Liver (tissue), 3 donors: ENCODE results near the gene RBKS.
"Not testable (repeated sequence)": the region's sequence is repeated elsewhere in the genome, so short reads cannot be mapped to it uniquely, and the experiment has no call there.

Source experiments
- YY1 ChIP-seq: IDR thresholded peaks from 2 replicates; pipeline ENCODE4 v1.6.1; 2016; ENCODE audit warnings: antibody characterized with exemption, mild to moderate bottlenecking
- TF ChIP-seq, protein P1 (sequence below): IDR thresholded peaks from 2 replicates; pipeline ENCODE4 v1.6.1; 2016; ENCODE audit warnings: antibody characterized with exemption
- TF ChIP-seq, protein P2 (sequence below): IDR thresholded peaks from 2 replicates; pipeline ENCODE4 v1.6.1; 2016; ENCODE audit warnings: antibody characterized with exemption
- TF ChIP-seq, protein P3 (sequence below): IDR thresholded peaks from 2 replicates; pipeline ENCODE4 v1.6.1; 2016; ENCODE audit warnings: antibody characterized with exemption
- TF ChIP-seq, protein P4 (sequence below): fragments of 150-350 bp; IDR thresholded peaks from 2 replicates; pipeline ENCODE4 v1.5.1; 2017; ENCODE audit warnings: improper control_type of control experiment, low read depth, low read length; ENCODE audit not compliant: missing input control
- donor health status: healthy.
- donor health status: healthy.

DNA sequence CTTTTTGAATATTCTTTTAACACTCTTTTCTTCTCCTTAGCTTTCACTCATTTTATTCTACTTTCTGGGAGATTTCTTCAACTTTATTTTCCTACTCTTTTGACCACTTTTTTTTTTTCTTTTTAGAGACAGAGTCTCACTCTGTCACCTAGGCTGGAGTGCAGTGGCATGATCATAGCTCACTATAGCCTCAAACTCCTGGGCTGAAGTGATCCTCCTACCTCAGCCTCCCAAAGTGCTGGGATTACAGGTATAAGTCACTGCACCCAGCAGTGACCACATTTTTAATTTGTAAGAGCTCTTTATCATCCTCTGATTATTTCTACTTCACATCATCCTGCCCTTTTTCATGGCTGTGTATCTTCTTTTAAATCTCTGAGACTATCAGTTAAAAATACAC is 144.7 kb downstream of the RBKS start:
- TF ChIP-seq, protein P1, sequence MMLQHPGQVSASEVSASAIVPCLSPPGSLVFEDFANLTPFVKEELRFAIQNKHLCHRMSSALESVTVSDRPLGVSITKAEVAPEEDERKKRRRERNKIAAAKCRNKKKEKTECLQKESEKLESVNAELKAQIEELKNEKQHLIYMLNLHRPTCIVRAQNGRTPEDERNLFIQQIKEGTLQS: not testable (repeated sequence)
- TF ChIP-seq, protein P2, sequence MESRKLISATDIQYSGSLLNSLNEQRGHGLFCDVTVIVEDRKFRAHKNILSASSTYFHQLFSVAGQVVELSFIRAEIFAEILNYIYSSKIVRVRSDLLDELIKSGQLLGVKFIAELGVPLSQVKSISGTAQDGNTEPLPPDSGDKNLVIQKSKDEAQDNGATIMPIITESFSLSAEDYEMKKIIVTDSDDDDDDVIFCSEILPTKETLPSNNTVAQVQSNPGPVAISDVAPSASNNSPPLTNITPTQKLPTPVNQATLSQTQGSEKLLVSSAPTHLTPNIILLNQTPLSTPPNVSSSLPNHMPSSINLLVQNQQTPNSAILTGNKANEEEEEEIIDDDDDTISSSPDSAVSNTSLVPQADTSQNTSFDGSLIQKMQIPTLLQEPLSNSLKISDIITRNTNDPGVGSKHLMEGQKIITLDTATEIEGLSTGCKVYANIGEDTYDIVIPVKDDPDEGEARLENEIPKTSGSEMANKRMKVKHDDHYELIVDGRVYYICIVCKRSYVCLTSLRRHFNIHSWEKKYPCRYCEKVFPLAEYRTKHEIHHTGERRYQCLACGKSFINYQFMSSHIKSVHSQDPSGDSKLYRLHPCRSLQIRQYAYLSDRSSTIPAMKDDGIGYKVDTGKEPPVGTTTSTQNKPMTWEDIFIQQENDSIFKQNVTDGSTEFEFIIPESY: not testable (repeated sequence)
- TF ChIP-seq, protein P3, sequence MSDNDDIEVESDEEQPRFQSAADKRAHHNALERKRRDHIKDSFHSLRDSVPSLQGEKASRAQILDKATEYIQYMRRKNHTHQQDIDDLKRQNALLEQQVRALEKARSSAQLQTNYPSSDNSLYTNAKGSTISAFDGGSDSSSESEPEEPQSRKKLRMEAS: not testable (repeated sequence)
- not testable (repeated sequence) for TF ChIP-seq YY1
- TF ChIP-seq, protein P4, sequence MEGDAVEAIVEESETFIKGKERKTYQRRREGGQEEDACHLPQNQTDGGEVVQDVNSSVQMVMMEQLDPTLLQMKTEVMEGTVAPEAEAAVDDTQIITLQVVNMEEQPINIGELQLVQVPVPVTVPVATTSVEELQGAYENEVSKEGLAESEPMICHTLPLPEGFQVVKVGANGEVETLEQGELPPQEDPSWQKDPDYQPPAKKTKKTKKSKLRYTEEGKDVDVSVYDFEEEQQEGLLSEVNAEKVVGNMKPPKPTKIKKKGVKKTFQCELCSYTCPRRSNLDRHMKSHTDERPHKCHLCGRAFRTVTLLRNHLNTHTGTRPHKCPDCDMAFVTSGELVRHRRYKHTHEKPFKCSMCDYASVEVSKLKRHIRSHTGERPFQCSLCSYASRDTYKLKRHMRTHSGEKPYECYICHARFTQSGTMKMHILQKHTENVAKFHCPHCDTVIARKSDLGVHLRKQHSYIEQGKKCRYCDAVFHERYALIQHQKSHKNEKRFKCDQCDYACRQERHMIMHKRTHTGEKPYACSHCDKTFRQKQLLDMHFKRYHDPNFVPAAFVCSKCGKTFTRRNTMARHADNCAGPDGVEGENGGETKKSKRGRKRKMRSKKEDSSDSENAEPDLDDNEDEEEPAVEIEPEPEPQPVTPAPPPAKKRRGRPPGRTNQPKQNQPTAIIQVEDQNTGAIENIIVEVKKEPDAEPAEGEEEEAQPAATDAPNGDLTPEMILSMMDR: not testable (repeated sequence)
